ENCODE results near the gene PCCA.

DNA sequence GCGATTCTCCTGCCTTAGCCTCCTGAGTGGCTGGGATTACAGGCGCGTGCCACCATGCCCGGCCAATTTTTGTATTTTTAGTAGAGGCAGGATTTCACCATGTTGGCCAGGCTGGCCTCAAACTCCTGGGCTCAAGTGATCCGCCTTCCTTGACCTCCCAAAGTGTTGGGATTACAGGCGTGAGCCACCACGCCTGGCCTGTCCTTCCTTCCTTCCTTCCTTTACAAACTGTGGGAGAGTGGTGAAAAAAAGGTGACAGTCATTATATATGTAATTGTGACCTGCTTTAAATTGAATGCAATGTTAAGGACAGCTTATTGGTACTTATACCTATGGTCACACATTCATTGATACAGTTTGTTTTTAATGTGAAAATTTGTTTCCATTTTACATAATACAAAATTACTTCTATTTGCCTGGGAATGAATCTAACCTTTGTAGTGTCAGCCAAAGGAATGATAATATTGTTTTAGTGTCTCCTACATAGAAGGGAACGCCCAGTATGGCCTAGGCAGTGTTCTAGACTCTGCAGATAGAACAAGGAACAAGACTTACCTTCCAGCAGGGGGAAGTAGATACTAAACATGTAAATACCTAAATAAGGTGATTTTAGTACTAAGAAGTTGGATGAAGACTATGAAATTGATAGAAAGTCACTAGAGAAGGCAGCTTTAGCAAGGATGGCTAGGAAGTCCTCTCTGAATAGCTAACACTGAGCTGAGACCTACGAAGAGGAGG, 353.4 kb downstream of the PCCA start:
- TF ChIP-seq POLR2A (IDR thresholded peaks at IDR 0.05; ENCODE audit: low read length): no peak
- TF ChIP-seq GATA1 (IDR thresholded peaks at IDR 0.05; ENCODE audit: low read depth, low read length): no peak

Measured in erythroblast (primary cell).